Measurements from ENCODE around the gene TOX3. TPM values are rescaled to one million over a fixed set of nuclear protein-coding genes. Genes with fewer than 3 reads are reported as not detected.

TOX3 gene
- total and polyA plus RNA-seq, 2 of the 8 experiments (the other 6 are each of a cell fraction or from before 2014, with no cell fraction given), result 16.7 to 31.2 TPM

DNA sequence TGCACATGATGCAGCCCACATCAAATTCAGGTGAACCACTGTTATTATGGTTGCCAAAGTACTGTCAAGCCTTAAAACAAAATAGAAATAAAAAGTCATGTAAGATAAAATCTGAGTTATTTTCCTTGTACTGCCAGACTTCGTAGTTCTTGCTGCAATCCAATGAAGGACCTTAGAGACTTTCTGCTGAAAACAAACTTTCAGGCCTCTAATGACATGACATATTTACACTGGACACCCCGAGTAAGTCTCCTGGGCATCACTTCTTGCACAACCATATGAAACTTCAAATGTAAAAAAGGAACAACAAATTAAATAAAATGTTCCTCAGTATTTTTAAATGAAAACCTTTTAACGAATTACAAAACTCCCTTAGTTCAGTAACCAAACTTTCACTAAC, 66.7 kb downstream of the TOX3 start (continued):
- TF ChIP-seq, protein P1, sequence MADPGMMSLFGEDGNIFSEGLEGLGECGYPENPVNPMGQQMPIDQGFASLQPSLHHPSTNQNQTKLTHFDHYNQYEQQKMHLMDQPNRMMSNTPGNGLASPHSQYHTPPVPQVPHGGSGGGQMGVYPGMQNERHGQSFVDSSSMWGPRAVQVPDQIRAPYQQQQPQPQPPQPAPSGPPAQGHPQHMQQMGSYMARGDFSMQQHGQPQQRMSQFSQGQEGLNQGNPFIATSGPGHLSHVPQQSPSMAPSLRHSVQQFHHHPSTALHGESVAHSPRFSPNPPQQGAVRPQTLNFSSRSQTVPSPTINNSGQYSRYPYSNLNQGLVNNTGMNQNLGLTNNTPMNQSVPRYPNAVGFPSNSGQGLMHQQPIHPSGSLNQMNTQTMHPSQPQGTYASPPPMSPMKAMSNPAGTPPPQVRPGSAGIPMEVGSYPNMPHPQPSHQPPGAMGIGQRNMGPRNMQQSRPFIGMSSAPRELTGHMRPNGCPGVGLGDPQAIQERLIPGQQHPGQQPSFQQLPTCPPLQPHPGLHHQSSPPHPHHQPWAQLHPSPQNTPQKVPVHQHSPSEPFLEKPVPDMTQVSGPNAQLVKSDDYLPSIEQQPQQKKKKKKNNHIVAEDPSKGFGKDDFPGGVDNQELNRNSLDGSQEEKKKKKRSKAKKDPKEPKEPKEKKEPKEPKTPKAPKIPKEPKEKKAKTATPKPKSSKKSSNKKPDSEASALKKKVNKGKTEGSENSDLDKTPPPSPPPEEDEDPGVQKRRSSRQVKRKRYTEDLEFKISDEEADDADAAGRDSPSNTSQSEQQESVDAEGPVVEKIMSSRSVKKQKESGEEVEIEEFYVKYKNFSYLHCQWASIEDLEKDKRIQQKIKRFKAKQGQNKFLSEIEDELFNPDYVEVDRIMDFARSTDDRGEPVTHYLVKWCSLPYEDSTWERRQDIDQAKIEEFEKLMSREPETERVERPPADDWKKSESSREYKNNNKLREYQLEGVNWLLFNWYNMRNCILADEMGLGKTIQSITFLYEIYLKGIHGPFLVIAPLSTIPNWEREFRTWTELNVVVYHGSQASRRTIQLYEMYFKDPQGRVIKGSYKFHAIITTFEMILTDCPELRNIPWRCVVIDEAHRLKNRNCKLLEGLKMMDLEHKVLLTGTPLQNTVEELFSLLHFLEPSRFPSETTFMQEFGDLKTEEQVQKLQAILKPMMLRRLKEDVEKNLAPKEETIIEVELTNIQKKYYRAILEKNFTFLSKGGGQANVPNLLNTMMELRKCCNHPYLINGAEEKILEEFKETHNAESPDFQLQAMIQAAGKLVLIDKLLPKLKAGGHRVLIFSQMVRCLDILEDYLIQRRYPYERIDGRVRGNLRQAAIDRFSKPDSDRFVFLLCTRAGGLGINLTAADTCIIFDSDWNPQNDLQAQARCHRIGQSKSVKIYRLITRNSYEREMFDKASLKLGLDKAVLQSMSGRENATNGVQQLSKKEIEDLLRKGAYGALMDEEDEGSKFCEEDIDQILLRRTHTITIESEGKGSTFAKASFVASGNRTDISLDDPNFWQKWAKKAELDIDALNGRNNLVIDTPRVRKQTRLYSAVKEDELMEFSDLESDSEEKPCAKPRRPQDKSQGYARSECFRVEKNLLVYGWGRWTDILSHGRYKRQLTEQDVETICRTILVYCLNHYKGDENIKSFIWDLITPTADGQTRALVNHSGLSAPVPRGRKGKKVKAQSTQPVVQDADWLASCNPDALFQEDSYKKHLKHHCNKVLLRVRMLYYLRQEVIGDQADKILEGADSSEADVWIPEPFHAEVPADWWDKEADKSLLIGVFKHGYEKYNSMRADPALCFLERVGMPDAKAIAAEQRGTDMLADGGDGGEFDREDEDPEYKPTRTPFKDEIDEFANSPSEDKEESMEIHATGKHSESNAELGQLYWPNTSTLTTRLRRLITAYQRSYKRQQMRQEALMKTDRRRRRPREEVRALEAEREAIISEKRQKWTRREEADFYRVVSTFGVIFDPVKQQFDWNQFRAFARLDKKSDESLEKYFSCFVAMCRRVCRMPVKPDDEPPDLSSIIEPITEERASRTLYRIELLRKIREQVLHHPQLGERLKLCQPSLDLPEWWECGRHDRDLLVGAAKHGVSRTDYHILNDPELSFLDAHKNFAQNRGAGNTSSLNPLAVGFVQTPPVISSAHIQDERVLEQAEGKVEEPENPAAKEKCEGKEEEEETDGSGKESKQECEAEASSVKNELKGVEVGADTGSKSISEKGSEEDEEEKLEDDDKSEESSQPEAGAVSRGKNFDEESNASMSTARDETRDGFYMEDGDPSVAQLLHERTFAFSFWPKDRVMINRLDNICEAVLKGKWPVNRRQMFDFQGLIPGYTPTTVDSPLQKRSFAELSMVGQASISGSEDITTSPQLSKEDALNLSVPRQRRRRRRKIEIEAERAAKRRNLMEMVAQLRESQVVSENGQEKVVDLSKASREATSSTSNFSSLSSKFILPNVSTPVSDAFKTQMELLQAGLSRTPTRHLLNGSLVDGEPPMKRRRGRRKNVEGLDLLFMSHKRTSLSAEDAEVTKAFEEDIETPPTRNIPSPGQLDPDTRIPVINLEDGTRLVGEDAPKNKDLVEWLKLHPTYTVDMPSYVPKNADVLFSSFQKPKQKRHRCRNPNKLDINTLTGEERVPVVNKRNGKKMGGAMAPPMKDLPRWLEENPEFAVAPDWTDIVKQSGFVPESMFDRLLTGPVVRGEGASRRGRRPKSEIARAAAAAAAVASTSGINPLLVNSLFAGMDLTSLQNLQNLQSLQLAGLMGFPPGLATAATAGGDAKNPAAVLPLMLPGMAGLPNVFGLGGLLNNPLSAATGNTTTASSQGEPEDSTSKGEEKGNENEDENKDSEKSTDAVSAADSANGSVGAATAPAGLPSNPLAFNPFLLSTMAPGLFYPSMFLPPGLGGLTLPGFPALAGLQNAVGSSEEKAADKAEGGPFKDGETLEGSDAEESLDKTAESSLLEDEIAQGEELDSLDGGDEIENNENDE (IDR thresholded peaks at IDR 0.05; ENCODE audit: insufficient replicate concordance, low read length), result no peak
- TF ChIP-seq CBX5 (IDR thresholded peaks at IDR 0.05; ENCODE audit: low read depth, low read length) (no peak), SUZ12 (IDR thresholded peaks at IDR 0.05; ENCODE audit: low read length) (no peak), SIN3A (conservative IDR thresholded peaks at IDR 0.05 in 1 of 2, IDR thresholded peaks at IDR 0.05 in 1 of 2; ENCODE audit: low read depth in 1 of 2, low read length in 2 of 2) (no peak), NANOG (IDR thresholded peaks at IDR 0.05; ENCODE audit: insufficient read depth, low read depth, low read length, poor library complexity, severe bottlenecking) (no peak)

Measured in H1 (cell line).